Measurements from ENCODE around the gene CDCA3. TPM values are rescaled to one million over a fixed set of nuclear protein-coding genes. Genes with fewer than 3 reads are reported as not detected.
A peak's percentile ranks its signal among the peaks of the same experiment; 100 is the strongest.
"Not testable (repeated sequence)": the region's sequence is repeated elsewhere in the genome, so short reads cannot be mapped to it uniquely, and the experiment has no call there.

The CDCA3 gene
- total RNA-seq, 3 donors from 2014 or later, result 2.8 to 15.3 (median 5.2) TPM

DNA sequence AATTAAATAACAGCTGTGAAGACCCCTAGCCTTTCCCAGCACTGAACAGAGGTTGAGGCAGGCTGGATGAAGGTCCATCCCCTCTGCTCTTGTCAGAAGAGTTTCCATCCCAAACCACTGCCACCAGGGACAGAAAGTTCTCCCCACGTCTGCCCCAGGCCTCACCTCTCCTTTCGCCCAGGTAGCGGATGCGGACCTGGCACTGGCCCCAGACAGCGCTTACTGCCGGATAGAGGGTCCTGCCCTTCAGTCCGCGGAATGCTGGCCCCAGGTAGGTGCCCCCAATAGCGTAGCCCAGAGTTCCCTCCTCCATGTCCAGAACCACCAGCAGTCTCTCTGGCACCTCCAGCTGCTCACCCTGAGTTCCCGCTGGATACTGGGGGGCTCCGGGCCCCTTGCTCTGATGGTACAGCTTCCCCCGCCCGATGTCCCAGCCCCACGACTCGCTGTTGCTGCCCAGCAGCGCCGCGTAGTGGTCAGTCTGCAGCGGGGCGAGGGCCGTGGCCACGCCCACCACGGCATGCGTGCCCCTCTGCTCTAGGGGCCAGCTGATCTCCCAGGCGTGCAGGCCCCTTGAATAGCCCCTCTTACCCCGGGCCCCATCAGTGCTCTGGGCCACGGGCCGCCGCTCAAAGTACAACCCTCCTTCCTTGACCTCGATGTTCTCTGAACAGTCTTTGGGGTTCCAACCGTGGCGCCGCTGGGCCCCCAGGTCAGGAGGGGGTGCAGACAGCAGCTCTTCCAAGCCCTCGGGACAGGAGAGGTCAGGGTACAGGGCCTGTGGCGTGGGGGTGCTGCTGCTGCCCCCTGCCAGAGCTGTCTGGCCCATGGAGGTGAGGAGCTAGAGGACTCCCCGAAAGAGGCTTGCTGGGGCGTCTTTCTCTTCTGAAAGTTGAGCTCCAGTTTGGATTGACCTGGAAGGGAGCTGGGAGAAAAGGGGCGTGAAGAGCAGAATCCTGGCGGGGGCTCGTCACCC lies 21.3 kb upstream of the CDCA3 start:
- H3K4me3 ChIP-seq, result peak overlapping the region; percentile 70
- ATAC-seq, result peak; percentile 74
- no peaks in the 10 kb centered on the region for H3K36me3 ChIP-seq (ENCODE audit: low read depth)
- peaks cover 32% of the 10 kb centered on the region for H3K4me1 ChIP-seq (ENCODE audit: low read depth)
- H3K9me3 ChIP-seq, result no peaks in the 10 kb centered on the region
- intact Hi-C loops (cut with DNase I, micrococcal nuclease), result no loop called here
- TF ChIP-seq, protein P1, sequence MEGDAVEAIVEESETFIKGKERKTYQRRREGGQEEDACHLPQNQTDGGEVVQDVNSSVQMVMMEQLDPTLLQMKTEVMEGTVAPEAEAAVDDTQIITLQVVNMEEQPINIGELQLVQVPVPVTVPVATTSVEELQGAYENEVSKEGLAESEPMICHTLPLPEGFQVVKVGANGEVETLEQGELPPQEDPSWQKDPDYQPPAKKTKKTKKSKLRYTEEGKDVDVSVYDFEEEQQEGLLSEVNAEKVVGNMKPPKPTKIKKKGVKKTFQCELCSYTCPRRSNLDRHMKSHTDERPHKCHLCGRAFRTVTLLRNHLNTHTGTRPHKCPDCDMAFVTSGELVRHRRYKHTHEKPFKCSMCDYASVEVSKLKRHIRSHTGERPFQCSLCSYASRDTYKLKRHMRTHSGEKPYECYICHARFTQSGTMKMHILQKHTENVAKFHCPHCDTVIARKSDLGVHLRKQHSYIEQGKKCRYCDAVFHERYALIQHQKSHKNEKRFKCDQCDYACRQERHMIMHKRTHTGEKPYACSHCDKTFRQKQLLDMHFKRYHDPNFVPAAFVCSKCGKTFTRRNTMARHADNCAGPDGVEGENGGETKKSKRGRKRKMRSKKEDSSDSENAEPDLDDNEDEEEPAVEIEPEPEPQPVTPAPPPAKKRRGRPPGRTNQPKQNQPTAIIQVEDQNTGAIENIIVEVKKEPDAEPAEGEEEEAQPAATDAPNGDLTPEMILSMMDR (IDR thresholded peaks at IDR 0.05), result peak; percentile 99
- peak; percentile 91 to 96 (median 91) for DNase-seq

DNA sequence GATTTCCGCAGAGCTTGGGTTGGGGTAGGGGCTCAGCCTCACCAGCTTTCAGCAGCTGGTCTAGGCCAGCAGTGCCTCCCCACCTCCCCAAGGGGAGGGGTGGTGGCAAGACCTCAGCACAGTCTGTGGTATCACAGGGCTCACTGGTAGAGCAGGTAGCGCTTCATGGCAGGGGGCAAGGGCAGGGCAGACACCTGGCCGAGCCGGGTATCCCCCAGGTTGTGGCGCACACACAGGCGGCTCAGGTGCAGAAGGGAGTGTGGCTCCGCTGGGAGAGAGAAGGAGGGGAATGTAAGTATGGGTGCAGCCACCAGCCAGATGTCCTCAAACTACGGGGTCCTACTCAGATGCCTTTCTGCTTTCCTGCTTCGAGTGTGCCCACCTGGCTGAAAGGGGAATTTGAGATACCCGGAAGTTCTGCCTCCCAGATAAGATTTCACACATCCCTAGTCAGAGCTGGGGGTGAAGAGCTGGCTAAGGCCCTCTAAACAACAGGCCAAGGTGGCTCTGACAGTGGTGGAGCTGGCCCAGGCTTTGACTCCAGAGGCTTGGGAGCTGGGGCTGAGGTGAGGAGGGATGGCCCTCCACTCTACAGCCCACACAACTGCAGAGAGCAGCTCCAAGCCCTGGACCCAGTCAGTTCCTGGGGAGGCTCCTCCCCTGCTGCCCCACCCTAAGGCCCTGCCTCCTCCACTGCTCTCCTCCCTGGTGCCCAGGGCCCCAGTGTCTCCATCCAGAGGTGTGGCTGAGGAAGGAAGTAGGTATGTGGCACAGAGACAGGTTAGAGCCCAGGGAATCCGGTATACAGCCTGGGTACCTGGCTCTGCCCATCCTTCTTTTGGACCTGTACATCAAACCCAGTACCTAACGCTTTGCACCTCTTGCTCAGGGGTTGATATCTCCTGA lies 20.2 kb upstream of the CDCA3 start:
- peak; percentile 51 for ATAC-seq

DNA sequence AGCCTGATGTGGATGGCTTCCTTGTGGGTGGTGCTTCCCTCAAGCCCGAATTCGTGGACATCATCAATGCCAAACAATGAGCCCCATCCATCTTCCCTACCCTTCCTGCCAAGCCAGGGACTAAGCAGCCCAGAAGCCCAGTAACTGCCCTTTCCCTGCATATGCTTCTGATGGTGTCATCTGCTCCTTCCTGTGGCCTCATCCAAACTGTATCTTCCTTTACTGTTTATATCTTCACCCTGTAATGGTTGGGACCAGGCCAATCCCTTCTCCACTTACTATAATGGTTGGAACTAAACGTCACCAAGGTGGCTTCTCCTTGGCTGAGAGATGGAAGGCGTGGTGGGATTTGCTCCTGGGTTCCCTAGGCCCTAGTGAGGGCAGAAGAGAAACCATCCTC lies 19.2 kb upstream of the CDCA3 start:
- ATAC-seq; H3K36me3 ChIP-seq (ENCODE audit: low read depth); DNase-seq; intact Hi-C loops (cut with DNase I, micrococcal nuclease); H3K4me3 ChIP-seq; H3K9me3 ChIP-seq: not testable (repeated sequence)
- H3K4me1 ChIP-seq (ENCODE audit: low read depth), result peaks cover 35% of the 10 kb centered on the region

More for the DNA sequence above, 20.2 kb upstream of the CDCA3 start:
- peak; percentile 80 to 87 (median 87) for DNase-seq
- Histone ChIP-seq H3K4me3 (no peak overlapping the region), H3K9me3 (no peaks in the 10 kb centered on the region), H3K36me3 (ENCODE audit: low read depth) (no peaks in the 10 kb centered on the region), H3K4me1 (ENCODE audit: low read depth) (peaks cover 35% of the 10 kb centered on the region)
- TF ChIP-seq, protein P1 (IDR thresholded peaks at IDR 0.05), result no peak
- intact Hi-C loops (cut with DNase I, micrococcal nuclease), result no loop called here

DNA sequence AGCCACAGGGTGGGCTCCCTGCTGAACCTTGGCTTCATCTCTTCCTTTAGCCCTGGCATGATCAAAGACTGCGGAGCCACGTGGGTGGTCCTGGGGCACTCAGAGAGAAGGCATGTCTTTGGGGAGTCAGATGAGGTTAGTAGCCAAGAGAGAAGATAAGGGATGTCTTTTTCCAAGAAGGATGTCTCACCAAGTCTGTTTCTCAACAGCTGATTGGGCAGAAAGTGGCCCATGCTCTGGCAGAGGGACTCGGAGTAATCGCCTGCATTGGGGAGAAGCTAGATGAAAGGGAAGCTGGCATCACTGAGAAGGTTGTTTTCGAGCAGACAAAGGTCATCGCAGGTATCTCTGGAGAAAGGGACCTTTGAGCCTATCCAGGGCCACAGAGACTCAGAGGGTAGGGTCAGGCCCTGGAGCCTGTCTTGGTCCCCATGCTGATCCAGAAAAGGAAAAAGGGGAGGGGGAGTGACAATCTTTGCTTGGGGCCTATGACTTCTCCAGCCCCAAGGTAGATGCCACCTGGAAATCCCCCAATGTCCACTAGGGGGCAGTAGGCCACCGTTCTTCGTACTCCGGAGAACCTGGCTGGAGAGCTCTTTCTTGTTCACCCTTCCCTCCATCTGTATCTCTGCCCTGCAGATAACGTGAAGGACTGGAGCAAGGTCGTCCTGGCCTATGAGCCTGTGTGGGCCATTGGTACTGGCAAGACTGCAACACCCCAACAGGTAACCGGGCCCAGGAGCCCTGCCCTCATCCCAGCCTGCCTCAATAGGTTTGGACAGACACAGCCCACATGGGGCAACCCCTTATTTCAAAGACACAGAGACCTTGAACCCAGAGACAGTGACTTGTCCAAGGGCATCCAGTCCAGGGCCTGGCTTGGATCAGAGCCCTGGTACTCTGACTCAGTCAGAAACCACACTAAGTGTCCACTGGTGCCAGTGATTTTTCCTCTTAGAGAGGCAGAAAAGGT lies 18.2 kb upstream of the CDCA3 start:
- ATAC-seq, result peak; percentile 19
- TF ChIP-seq, protein P1 (IDR thresholded peaks at IDR 0.05), result peak; percentile 82
- H3K4me3 ChIP-seq, result no peak overlapping the region
- intact Hi-C loops (cut with DNase I, micrococcal nuclease), result no loop called here
- peak; percentile 73 to 92 (median 85) for DNase-seq
- H3K4me1 ChIP-seq (ENCODE audit: low read depth), result peaks cover 35% of the 10 kb centered on the region
- H3K36me3 ChIP-seq (ENCODE audit: low read depth), result no peaks in the 10 kb centered on the region
- H3K9me3 ChIP-seq, result no peaks in the 10 kb centered on the region

DNA sequence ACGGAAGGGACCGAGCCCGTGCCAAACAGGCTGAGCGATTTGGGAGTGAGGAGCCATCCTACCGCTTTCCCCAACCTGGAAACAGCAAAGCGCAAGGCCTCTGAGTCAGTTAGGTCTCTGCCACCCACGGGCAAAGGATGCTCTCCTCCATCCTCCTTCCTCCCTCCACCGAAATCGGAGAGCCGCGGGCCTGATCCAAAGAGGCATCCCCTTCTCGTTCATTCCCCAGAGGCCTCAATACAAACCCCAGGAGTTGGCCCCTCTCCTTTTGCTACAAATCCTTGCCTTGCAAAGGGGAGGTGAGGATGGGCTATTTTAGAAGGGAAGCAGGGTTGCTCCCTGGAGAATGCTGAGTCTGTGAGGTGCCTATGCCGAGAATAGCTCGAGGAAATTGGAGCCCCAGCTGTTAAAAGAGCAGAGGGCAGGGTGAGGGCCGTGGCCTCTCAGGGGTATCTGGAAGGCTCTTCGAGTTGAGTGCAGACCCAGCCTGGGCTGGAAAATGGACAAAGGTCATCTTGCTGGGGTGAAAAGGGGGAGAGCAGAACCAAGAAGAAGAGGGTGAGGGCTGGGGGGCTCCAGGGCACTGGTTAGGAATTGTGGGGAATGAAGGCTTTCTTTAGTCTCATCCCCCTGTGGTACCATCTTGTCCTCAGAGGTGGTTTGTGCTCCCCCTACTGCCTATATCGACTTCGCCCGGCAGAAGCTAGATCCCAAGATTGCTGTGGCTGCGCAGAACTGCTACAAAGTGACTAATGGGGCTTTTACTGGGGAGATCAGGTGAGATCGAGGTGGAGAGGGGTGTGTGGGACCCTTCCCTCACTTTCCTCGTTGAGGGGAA lies 17.3 kb upstream of the CDCA3 start:
- TF ChIP-seq, protein P1 (IDR thresholded peaks at IDR 0.05), result no peak
- H3K36me3 ChIP-seq (ENCODE audit: low read depth), result no peaks in the 10 kb centered on the region
- peaks cover 35% of the 10 kb centered on the region for H3K4me1 ChIP-seq (ENCODE audit: low read depth)
- peak overlapping the region; percentile 99 for H3K4me3 ChIP-seq
- intact Hi-C loops (cut with DNase I, micrococcal nuclease), result no loop called here
- DNase-seq, result peak in 1 of 3 donors; percentile 25
- ATAC-seq, result no peak
- H3K9me3 ChIP-seq, result no peaks in the 10 kb centered on the region
